Activated CD4-positive, alpha-beta T cell treated with anti-CD3 and anti-CD28 coated beads, Interleukin-2, amount 50 U/mL, for 16 hours (primary cell): Measurements from ENCODE around the gene ARL6IP5.
A peak's percentile ranks its signal among the peaks of the same experiment; 100 is the strongest.

ENCODE experiments used
- DNase-seq: peaks from one replicate; pipeline ENCODE4 v3.0.0-alpha.2; 2020

ARL6IP5 gene

DNA sequence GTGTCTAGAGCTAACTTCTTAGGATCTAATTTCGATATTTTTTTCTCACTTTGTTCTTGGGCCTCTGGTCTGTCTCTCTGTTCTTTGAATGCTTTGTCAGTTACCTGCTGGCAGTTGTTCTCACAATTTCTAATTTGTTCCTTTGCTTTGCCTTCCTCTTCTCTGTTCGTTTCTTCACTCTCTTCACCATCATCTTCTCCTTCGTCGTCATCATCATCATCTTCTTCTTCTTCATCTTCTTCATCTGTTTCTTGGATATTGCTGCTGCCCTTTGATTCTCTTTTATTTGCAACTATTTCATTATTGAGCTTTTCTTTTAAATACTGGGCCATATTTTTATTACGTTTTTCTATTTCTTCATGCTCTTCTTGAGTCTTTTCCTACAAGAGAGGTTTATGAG is 34.9 kb downstream of the ARL6IP5 start:
- DNase-seq: no peak

DNA sequence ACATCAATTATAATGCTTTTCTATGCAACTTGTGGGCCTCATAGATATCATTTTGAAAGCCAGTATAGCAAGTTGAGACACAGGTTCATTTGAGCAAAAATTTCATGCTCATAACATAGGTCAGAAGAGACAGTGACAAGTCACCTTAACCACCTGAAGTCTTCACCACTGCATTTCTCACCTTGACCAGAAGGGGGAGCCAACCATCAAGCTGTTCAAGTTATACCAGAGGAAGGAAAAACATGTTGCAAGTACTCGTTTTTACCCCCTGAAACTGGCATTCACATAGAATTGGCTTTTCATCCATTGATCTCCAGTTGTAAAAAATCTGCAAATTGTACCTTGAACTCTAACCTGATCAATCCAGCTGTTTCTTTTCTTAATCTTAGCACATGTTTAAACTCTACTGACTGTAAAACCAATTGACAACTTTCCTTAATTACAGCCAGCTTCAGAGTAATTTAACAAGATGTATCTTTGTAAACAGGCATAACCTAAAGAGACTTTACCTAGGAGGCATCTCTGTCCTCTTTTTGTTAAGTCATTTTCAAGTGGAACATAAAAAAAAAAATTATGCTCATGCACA is 36.2 kb downstream of the ARL6IP5 start:
- peak; percentile 88 for DNase-seq

DNA sequence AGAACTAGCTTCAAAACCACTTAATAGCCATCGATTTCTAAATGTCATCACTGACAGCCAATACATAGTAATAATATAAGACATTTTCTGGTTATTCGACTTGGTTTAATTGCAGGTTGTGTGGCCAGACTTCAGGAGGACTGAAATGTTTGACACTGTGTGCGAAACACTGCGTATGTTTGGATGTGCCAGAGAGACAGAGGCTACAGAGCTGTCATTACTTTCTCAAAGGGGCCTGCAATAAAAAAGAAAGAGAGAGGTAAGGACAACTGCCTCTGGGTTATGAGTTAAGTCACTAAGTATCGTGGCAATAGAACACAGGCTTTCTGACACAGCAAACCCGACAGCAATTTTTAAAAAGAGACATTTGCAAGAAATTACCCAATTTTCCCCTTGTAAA is 36.8 kb downstream of the ARL6IP5 start:
- no peak for DNase-seq

DNA sequence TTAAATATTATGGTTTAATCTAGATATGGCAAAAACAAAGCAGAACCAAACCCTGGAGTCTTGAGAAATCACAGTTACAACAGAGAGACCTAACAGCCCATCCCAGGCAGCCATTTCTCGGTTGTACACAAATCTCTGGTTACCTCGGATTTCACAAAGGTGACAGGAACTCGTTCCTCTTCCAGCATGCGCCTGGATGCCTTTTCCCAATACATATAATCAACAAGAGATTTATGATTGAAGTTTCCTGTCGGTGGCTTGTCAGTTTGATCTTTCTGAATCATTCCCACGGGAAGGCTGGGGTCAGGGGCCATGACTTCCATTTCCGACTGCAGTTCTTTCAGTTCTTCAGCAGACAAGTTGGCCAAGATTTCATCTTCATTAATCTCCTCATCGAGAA is 37.2 kb downstream of the ARL6IP5 start:
- DNase-seq: no peak

DNA sequence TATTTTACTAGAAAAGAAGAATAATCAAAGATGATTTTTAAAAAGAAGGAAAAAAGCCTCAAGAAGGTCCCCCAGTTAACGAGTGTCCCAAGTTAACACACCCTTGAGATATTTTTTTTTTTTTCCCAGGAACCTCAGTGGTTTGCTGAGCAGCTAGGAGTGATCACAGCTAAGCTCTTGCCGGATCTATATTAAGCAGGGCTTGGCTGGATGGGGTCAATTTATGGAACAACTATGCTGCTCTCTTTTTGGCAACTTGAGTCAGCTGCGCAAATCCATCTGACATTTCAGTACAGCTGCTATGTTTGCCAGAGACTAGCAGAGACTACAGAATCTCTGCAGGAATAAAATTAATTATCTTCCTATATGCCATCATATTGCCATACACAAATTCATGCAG is 37.7 kb downstream of the ARL6IP5 start, which contains the start of gene LMOD3:
TSS of gene LMOD3 (minus strand) at position 193 of the 400 bp plus-strand sequence. CDS start 209 bp downstream, outside the sequence.
- no peak for DNase-seq

DNA sequence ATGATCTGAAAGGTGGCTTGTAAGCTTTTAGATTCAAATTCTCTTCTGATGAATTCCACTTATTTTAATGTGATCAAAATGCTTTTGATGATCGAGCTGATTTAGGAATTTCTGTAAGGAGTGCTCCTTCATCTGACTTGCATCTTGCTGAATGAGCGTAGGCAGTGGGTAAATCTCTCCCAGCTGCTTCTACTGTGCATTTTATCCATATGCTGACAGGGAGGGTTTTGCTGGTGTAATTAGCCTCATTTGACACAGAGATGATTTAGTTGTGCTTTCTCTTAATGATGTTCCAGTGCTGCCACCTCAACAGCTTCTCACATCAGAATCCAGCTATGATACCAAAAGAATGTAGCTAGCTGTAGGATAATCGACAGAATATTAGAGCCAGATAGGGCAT is 41.5 kb downstream of the ARL6IP5 start:
- DNase-seq: no peak

DNA sequence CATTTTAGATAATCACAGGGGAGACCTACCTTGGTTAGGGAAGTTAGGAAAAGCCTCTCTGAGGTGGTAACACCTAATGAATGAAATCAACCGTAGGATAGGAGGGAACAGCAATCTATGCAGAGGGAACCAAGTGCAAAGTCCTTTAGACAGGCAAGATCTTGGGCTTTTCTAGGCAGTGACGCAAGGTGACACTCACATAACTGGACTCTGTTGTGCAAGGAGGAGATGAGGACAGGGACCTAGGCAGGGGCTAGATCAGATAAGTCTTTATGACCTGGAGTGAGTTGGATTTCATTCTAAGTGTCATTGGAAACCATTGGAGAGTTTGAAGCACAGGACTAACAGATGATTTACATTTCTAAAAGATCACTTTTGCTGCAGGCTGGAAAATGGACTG is 42.3 kb downstream of the ARL6IP5 start:
- DNase-seq: no peak

DNA sequence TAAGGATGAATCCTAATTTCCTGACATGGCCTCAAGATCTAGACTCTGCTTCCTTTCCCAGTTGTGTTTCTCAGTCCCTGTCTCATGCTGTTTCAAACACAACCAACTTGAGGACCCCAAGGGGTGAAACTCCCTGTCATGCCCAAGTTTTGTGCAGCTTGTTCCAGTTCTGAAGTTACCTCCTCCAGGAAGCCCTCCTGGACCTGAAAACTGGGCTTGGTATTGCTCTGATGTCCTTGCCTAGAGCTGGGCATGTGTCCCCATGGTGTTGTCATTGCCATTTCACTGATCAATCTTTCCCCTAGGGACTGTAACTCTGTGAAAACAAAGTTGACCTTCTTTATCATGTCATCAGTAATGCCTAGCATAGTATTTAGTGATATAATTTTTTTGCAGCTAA is 43.8 kb downstream of the ARL6IP5 start:
- DNase-seq: no peak

DNA sequence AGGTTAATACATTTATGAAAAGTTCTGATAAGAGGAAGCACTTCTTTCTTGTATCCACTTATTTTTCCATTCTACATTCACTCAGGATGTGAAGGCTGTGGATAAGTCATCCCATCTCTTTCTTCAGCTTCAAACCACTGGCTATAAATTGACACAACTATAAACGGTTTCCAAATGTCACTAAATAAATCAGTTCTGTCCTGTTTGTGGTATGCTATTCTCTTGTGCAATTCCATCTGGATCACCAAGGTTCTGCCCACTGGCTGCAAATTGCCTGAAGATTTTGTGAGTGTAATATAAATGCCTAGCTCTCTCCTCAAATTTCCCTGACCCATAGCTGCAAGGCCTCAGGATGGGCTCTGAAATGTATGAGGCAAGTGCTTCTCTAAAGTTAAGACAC is 44.8 kb downstream of the ARL6IP5 start:
- DNase-seq: no peak

DNA sequence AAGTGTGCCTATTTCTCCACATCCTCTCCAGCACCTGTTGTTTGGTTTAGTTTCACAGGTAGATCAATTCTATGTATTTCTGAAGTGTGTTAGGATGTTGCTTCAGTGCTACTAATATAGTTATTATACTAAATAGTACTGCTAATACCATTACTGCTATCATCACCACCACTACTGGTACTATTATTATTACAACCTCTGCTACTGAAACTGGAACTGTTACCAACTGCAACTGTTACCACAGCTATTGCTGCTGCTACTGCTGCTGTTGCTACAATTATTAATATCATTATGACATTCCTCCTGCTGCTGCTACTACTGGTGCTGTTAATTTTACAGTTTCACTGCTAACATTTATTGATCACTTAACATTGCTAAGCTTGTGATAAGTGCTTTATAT is 46.0 kb downstream of the ARL6IP5 start:
- DNase-seq: peak; percentile 21

DNA sequence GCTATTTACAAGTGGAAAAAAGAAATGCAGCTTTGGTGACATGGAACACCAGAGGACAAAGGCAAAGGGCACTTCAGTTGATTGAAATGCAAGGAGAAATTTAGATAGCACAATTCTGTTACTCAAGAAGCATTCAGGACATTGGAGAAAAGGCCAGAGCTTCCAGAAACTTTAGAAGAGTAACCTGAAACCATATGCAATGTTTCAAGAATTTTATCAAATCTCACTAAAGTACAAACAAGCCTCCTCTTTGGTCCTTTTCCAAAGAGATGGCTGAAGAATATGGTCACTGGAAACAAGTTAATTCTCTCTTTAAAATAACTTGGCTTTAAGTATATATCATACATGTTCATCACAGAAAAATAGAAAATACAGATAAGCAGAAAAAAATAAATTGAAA is 52.3 kb downstream of the ARL6IP5 start:
- DNase-seq: no peak

DNA sequence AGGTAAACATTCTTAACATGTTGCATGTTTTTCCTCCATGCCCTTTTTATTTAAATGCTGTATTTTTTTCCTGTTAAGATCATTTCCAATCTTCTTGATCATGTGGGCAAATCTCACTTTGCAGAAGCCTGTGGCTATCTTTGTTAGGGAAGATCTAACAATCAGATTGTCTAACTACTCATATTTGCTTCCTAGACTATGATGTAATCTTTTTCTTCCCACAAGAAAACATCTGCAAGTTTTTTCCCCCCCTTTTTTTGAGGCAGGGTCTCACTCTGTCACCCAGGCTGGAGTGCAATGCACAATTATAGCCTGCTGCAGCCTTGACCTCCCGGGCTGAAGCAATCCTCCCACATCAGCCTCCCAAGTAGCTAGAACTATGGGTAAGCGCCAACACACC is 52.7 kb downstream of the ARL6IP5 start:
- no peak for DNase-seq

DNA sequence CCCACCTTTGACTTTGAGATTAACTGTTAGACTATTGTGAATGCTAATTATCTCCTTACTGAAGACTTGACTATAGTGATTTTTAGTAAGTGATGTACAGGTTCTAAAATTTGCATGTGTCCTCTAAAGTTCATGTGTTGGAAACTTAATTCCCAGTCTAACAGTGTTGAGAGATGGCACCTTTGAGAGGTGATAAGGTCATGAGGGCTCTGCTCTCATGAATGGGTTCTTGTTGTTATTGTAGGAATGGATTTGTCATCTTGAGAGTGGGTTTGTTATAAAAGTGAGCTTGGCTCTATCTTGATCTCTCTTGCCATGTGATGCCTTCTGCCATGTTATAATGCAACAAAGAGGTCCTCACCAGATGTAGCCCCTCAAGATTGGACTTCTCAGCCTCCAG is 56.6 kb downstream of the ARL6IP5 start:
- no peak for DNase-seq

DNA sequence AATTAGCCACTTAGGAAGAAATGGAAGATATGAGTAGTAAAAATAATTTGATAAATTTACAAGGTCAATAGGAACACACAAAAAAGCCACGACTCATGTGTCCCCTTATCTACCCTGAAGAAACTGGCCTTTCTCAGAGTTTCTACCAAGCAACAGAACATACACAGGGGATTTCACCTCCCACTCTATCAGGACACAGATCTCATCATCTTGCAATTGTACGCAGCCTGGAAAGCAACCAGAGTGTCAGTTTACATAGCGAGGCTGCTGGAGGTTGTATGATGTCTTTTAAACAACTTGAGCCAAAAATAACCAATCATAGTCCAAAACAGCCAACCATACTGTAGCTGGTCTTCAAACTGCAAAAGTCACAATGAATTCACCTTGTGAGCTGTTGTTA is 57.4 kb downstream of the ARL6IP5 start:
- DNase-seq: no peak

DNA sequence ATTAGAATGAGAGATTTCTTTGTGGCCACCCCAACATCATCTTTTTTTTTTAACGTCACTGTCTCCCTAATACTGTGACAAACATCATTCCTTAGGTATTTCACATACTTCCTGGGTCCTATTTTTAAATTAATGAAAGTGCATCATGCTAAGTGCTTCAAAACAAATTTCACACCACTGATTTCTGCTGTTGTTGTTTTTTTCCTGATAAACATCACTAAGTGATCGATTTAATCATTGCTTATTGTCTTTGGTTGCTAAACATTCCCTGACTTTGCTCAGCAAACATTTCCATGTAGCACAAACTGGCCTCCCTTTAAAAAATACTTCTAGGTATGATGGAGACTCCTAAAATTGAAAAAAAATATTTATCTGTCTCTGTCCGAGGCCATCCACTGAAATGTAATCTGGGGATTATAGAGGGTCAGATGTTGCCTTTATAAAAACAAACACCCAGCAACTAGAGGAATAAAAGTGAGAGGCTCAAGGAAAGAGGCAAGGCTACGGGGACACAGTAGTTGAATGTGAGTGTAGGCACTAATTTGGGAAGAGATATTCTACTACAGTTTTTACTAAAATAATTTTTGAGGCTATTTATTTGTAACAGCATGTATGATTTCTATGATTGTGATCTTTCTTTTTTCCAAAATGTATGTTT is 58.2 kb downstream of the ARL6IP5 start:
- DNase-seq: no peak

DNA sequence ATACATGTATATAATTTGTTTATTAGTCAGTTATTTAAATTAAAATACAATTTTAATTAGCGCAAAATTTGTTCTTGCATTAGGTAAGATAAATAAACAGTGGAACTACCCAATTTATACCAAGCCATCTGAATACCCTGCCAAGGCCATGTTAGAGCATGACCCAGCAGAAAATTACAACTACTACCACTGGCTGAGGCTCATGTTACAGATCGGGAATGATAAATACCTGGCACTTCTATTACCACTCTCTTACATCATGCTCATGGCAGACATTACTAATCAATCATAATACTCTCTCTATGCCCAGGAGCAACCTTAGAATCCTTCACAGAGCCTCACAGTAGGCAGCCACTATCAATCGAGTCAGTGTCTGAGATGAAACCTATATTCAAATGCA is 58.9 kb downstream of the ARL6IP5 start:
- DNase-seq: no peak

DNA sequence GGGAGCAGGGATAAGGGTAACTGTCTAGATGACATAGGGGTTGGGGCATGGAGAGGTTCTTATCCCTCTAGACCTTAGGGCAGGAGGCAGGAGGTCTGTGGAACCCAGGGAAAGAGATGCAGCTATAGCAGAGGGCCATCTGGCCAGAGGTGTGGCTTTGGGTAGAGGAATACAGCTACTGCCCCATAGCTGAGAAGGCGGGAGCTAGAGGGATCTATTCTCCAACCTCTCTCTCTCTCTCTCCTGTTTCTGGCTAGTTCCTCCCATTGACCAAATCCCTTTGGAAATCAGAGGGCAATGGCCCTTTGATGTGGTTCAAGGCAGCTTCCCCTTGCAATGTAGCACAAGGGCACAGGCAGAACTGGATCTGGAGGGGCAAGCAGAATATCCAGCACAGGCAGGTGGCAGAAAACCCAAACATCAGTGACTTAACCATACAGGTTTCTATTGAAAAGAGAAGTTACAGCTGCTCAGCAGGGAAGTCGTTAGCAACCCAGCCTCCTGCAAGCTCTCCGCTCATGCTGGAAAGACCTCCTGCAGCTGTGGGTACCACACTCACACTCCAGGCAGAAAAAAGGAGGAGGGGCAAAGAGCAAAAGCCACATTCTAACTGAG is 60.0 kb downstream of the ARL6IP5 start:
- DNase-seq: no peak

DNA sequence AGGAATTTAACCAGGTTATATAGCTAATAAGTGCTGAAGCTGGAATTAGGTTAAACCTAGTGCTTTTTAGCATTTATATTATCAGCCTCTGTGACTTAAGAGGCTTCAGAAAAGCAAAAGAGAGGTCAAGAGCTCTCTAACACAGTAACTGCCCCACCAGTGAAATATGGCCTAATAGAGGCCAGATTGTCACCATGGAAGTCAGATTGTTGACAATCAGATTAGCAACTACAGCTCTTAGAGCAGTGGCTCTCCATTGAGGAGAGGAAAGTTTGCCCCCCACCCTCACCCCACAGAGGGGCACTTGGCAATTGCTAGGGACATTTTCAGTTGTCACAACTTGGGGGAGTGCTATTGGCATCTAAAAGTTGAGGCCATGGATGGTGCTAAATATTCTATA is 61.0 kb downstream of the ARL6IP5 start:
- no peak for DNase-seq

DNA sequence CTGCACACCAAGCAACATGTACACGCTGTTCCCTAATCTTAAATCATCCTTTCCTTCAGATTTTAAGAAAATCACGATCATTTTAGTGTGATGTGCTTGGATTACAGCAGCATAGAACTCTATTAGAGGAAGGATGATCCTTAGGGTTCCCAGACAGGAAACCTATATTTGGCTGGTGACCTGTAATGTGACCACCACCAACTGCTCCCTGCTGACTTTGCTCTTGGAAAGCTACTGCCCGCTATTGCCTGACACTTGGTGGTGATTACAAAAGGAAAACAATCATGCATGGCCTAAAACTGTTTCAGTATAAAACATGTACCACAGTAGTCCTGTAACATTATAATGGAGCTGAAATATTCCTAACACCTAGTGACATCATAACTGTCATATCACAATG is 64.8 kb downstream of the ARL6IP5 start:
- DNase-seq: no peak
